ENCODE results near the gene LCTL. TPM values are rescaled to one million over a fixed set of nuclear protein-coding genes. Genes with fewer than 3 reads are reported as not detected.

Gene LCTL
- total RNA-seq, 1 donor from 2014 or later, result not detected

- Histone ChIP-seq H3K9me3 (ENCODE audit: control insufficient read depth in 3 of 3, low read length in 3 of 3) (no peaks in the 10 kb centered on the region), H3K4me1 (ENCODE audit: control insufficient read depth in 3 of 3, insufficient read depth in 3 of 3, low read length in 3 of 3) (peaks cover 3% of the 10 kb centered on the region in 3 donors), H3K4me3 (ENCODE audit: low read length in 3 of 3) (no peak overlapping the region), H3K9ac (ENCODE audit: low read depth in 1 of 3, low read length in 3 of 3) (no peak overlapping the region), H3K27ac (ENCODE audit: low read depth, low read length) (no peak overlapping the region), H3K36me3 (ENCODE audit: control insufficient read depth in 3 of 3, insufficient read depth in 3 of 3, low read length in 3 of 3) (no peaks in the 10 kb centered on the region), H3K27me3 (ENCODE audit: control insufficient read depth in 3 of 3, insufficient read depth in 3 of 3, low read length in 3 of 3) (peaks cover 5 to 7% (median 6%) of the 10 kb centered on the region in 3 donors)
Observed at GRCh38 chr15:66581972-66582537, 16.3 kb upstream of the LCTL start.

GRCh38 chr15:66580643-66581042, 14.8 kb upstream of the LCTL start:
- Histone ChIP-seq H3K9ac (ENCODE audit: low read depth in 1 of 3, low read length in 3 of 3) (no peak overlapping the region), H3K27me3 (ENCODE audit: control insufficient read depth in 3 of 3, insufficient read depth in 3 of 3, low read length in 3 of 3) (no peaks in the 10 kb centered on the region), H3K4me3 (ENCODE audit: low read length in 3 of 3) (no peak overlapping the region), H3K36me3 (ENCODE audit: control insufficient read depth in 3 of 3, insufficient read depth in 3 of 3, low read length in 3 of 3) (no peaks in the 10 kb centered on the region), H3K4me1 (ENCODE audit: control insufficient read depth in 3 of 3, insufficient read depth in 3 of 3, low read length in 3 of 3) (peaks cover 3% of the 10 kb centered on the region in 3 donors), H3K9me3 (ENCODE audit: control insufficient read depth in 3 of 3, low read length in 3 of 3) (no peaks in the 10 kb centered on the region), H3K27ac (ENCODE audit: low read depth, low read length) (no peak overlapping the region)

GRCh38 chr15:66578286-66578875, 12.6 kb upstream of the LCTL start:
- Histone ChIP-seq H3K36me3 (ENCODE audit: control insufficient read depth in 3 of 3, insufficient read depth in 3 of 3, low read length in 3 of 3) (no peaks in the 10 kb centered on the region), H3K9ac (ENCODE audit: low read depth in 1 of 3, low read length in 3 of 3) (no peak overlapping the region), H3K4me3 (ENCODE audit: low read length in 3 of 3) (no peak overlapping the region), H3K9me3 (ENCODE audit: control insufficient read depth in 3 of 3, low read length in 3 of 3) (no peaks in the 10 kb centered on the region), H3K4me1 (ENCODE audit: control insufficient read depth in 3 of 3, insufficient read depth in 3 of 3, low read length in 3 of 3) (peaks cover 3% of the 10 kb centered on the region in 3 donors), H3K27ac (ENCODE audit: low read depth, low read length) (no peak overlapping the region), H3K27me3 (ENCODE audit: control insufficient read depth in 3 of 3, insufficient read depth in 3 of 3, low read length in 3 of 3) (no peaks in the 10 kb centered on the region)

- H3K4me1 ChIP-seq (ENCODE audit: control insufficient read depth in 3 of 3, insufficient read depth in 3 of 3, low read length in 3 of 3), result no peaks in the 10 kb centered on the region
- H3K9me3 ChIP-seq (ENCODE audit: control insufficient read depth in 3 of 3, low read length in 3 of 3), result no peaks in the 10 kb centered on the region
- no peak overlapping the region for H3K9ac ChIP-seq (ENCODE audit: low read depth in 1 of 3, low read length in 3 of 3)
- H3K27ac ChIP-seq (ENCODE audit: low read depth, low read length), result no peak overlapping the region
- H3K27me3 ChIP-seq (ENCODE audit: control insufficient read depth in 3 of 3, insufficient read depth in 3 of 3, low read length in 3 of 3), result no peaks in the 10 kb centered on the region
- no peak overlapping the region for H3K4me3 ChIP-seq (ENCODE audit: low read length in 3 of 3)
- no peaks in the 10 kb centered on the region for H3K36me3 ChIP-seq (ENCODE audit: control insufficient read depth in 3 of 3, insufficient read depth in 3 of 3, low read length in 3 of 3)
Observed at GRCh38 chr15:66574596-66574950, 8.8 kb upstream of the LCTL start.

- H3K4me3 ChIP-seq (ENCODE audit: low read length in 3 of 3), result no peak overlapping the region
- no peaks in the 10 kb centered on the region for H3K4me1 ChIP-seq (ENCODE audit: control insufficient read depth in 3 of 3, insufficient read depth in 3 of 3, low read length in 3 of 3)
- H3K9ac ChIP-seq (ENCODE audit: low read depth in 1 of 3, low read length in 3 of 3), result no peak overlapping the region
- no peak overlapping the region for H3K27ac ChIP-seq (ENCODE audit: low read depth, low read length)
- H3K36me3 ChIP-seq (ENCODE audit: control insufficient read depth in 3 of 3, insufficient read depth in 3 of 3, low read length in 3 of 3), result no peaks in the 10 kb centered on the region
- H3K9me3 ChIP-seq (ENCODE audit: control insufficient read depth in 3 of 3, low read length in 3 of 3), result no peaks in the 10 kb centered on the region
- no peaks in the 10 kb centered on the region for H3K27me3 ChIP-seq (ENCODE audit: control insufficient read depth in 3 of 3, insufficient read depth in 3 of 3, low read length in 3 of 3)
Observed at GRCh38 chr15:66573719-66574595, 8.2 kb upstream of the LCTL start.

- Histone ChIP-seq H3K27ac (ENCODE audit: low read depth, low read length) (no peak overlapping the region), H3K9me3 (ENCODE audit: control insufficient read depth in 3 of 3, low read length in 3 of 3) (no peaks in the 10 kb centered on the region), H3K4me3 (ENCODE audit: low read length in 3 of 3) (no peak overlapping the region), H3K9ac (ENCODE audit: low read depth in 1 of 3, low read length in 3 of 3) (no peak overlapping the region), H3K27me3 (ENCODE audit: control insufficient read depth in 3 of 3, insufficient read depth in 3 of 3, low read length in 3 of 3) (no peaks in the 10 kb centered on the region), H3K36me3 (ENCODE audit: control insufficient read depth in 3 of 3, insufficient read depth in 3 of 3, low read length in 3 of 3) (no peaks in the 10 kb centered on the region), H3K4me1 (ENCODE audit: control insufficient read depth in 3 of 3, insufficient read depth in 3 of 3, low read length in 3 of 3) (no peaks in the 10 kb centered on the region)
Observed at GRCh38 chr15:66573348-66573718, 7.5 kb upstream of the LCTL start.

GRCh38 chr15:66572146-66572545, 6.3 kb upstream of the LCTL start:
- no peak overlapping the region for H3K9ac ChIP-seq (ENCODE audit: low read depth in 1 of 3, low read length in 3 of 3)
- no peaks in the 10 kb centered on the region for H3K36me3 ChIP-seq (ENCODE audit: control insufficient read depth in 3 of 3, insufficient read depth in 3 of 3, low read length in 3 of 3)
- peaks cover 0 to 1% (median 0%) of the 10 kb centered on the region in 3 donors for H3K4me1 ChIP-seq (ENCODE audit: control insufficient read depth in 3 of 3, insufficient read depth in 3 of 3, low read length in 3 of 3)
- no peaks in the 10 kb centered on the region for H3K27me3 ChIP-seq (ENCODE audit: control insufficient read depth in 3 of 3, insufficient read depth in 3 of 3, low read length in 3 of 3)
- H3K4me3 ChIP-seq (ENCODE audit: low read length in 3 of 3), result no peak overlapping the region
- no peaks in the 10 kb centered on the region for H3K9me3 ChIP-seq (ENCODE audit: control insufficient read depth in 3 of 3, low read length in 3 of 3)
- no peak overlapping the region for H3K27ac ChIP-seq (ENCODE audit: low read depth, low read length)

GRCh38 chr15:66570842-66571478, 5.2 kb upstream of the LCTL start:
- H3K9ac ChIP-seq (ENCODE audit: low read depth in 1 of 3, low read length in 3 of 3), result no peak overlapping the region
- no peak overlapping the region for H3K4me3 ChIP-seq (ENCODE audit: low read length in 3 of 3)
- no peaks in the 10 kb centered on the region for H3K27me3 ChIP-seq (ENCODE audit: control insufficient read depth in 3 of 3, insufficient read depth in 3 of 3, low read length in 3 of 3)
- H3K36me3 ChIP-seq (ENCODE audit: control insufficient read depth in 3 of 3, insufficient read depth in 3 of 3, low read length in 3 of 3), result no peaks in the 10 kb centered on the region
- no peak overlapping the region for H3K27ac ChIP-seq (ENCODE audit: low read depth, low read length)
- peaks cover 0 to 3% (median 0%) of the 10 kb centered on the region in 3 donors for H3K4me1 ChIP-seq (ENCODE audit: control insufficient read depth in 3 of 3, insufficient read depth in 3 of 3, low read length in 3 of 3)
- H3K9me3 ChIP-seq (ENCODE audit: control insufficient read depth in 3 of 3, low read length in 3 of 3), result no peaks in the 10 kb centered on the region

- no peaks in the 10 kb centered on the region for H3K9me3 ChIP-seq (ENCODE audit: control insufficient read depth in 3 of 3, low read length in 3 of 3)
Observed at GRCh38 chr15:66570327-66570726, 4.5 kb upstream of the LCTL start.

More at GRCh38 chr15:66570327-66570726, 4.5 kb upstream of the LCTL start:
- H3K4me3 ChIP-seq (ENCODE audit: low read length in 3 of 3), result no peak overlapping the region
- peaks cover 0 to 3% (median 0%) of the 10 kb centered on the region in 3 donors for H3K4me1 ChIP-seq (ENCODE audit: control insufficient read depth in 3 of 3, insufficient read depth in 3 of 3, low read length in 3 of 3)
- H3K27me3 ChIP-seq (ENCODE audit: control insufficient read depth in 3 of 3, insufficient read depth in 3 of 3, low read length in 3 of 3), result no peaks in the 10 kb centered on the region
- H3K36me3 ChIP-seq (ENCODE audit: control insufficient read depth in 3 of 3, insufficient read depth in 3 of 3, low read length in 3 of 3), result no peaks in the 10 kb centered on the region
- no peak overlapping the region for H3K9ac ChIP-seq (ENCODE audit: low read depth in 1 of 3, low read length in 3 of 3)
- H3K27ac ChIP-seq (ENCODE audit: low read depth, low read length), result no peak overlapping the region
